22Rv1 (cell line): ENCODE data around the gene A4GALT.

Experiments used
- CTCF ChIP-seq: fragments of 450-650 bp; IDR thresholded peaks from 2 replicates; pipeline ENCODE4 v1.5.1; 2017; ENCODE audit warnings: mild to moderate bottlenecking
- ZFX ChIP-seq: fragments of 450-650 bp; IDR thresholded peaks from 2 replicates; pipeline ENCODE4 v1.6.1; 2017; ENCODE audit warnings: antibody characterized with exemption, borderline replicate concordance

GRCh38 chr22:42644422-42645340 lies 76.0 kb downstream of the A4GALT start:
- no peak for TF ChIP-seq CTCF
- no peak for TF ChIP-seq ZFX
